DMS 273 (cell line): ENCODE measurements around the gene TPH2.

Source experiments
- DNase-seq: peaks from one replicate; lab custom pipeline; 2025; ENCODE audit not compliant: unreplicated experiment; lab: John Stamatoyannopoulos, UW

TPH2 gene

GRCh38 chr12:72030277-72030676, 91.6 kb downstream of the TPH2 start:
- no peak for DNase-seq

GRCh38 chr12:72031066-72031465, 92.4 kb downstream of the TPH2 start:
- no peak for DNase-seq

GRCh38 chr12:72033991-72034390, 95.3 kb downstream of the TPH2 start:
- no peak for DNase-seq

GRCh38 chr12:72035625-72036024, 97.0 kb downstream of the TPH2 start:
- no peak for DNase-seq

- DNase-seq = peak; percentile 4
Measured at GRCh38 chr12:72036393-72036792, 97.7 kb downstream of the TPH2 start.

GRCh38 chr12:72037006-72037795, 98.6 kb downstream of the TPH2 start:
- DNase-seq = peak; percentile 28

GRCh38 chr12:72041811-72042210, 103.2 kb downstream of the TPH2 start:
- no peak for DNase-seq

- no peak for DNase-seq
Measured at GRCh38 chr12:72053604-72054003, 115.0 kb downstream of the TPH2 start.

- DNase-seq = no peak
Measured at GRCh38 chr12:72054511-72054910, 115.9 kb downstream of the TPH2 start.

- DNase-seq = peak; percentile 21
Measured at GRCh38 chr12:72057330-72057914, 118.8 kb downstream of the TPH2 start.

GRCh38 chr12:72063073-72063472, 124.4 kb downstream of the TPH2 start:
- DNase-seq = no peak

GRCh38 chr12:72071030-72071429, 132.4 kb downstream of the TPH2 start:
- DNase-seq = no peak

GRCh38 chr12:72072592-72073212, 134.1 kb downstream of the TPH2 start:
- DNase-seq = peak; percentile 65

GRCh38 chr12:72074065-72074464, 135.4 kb downstream of the TPH2 start:
- no peak for DNase-seq

GRCh38 chr12:72074956-72075355, 136.3 kb downstream of the TPH2 start:
- DNase-seq = no peak

GRCh38 chr12:72075401-72075800, 136.8 kb downstream of the TPH2 start:
- DNase-seq = no peak

- no peak for DNase-seq
Measured at GRCh38 chr12:72075891-72076557, 137.4 kb downstream of the TPH2 start.

- no peak for DNase-seq
Measured at GRCh38 chr12:72076558-72076915, 137.9 kb downstream of the TPH2 start.

GRCh38 chr12:72077111-72077820, 138.6 kb downstream of the TPH2 start:
- no peak for DNase-seq

- DNase-seq = peak; percentile 17
Measured at GRCh38 chr12:72081777-72082176, 143.1 kb downstream of the TPH2 start.
